Measurements from ENCODE around the gene BST2. TPM values are rescaled to one million over a fixed set of nuclear protein-coding genes. Genes with fewer than 3 reads are reported as not detected.

The BST2 gene
- total and polyA plus RNA-seq, 9 of the 15 experiments (the other 6 are each of a cell fraction or from before 2014, with no cell fraction given): 11.2 to 232 (median 151) TPM

GRCh38 chr19:17419621-17420474 is 14.4 kb upstream of the BST2 start, which contains the start of gene MVB12A (continued):
- TF ChIP-seq DEAF1 (CRISPR knock-in tag; IDR thresholded peaks at IDR 0.05) (peak; percentile 43; the same call in 1 of the 2 replicates), MXI1 (IDR thresholded peaks at IDR 0.05; ENCODE audit: low read depth, low read length) (peak; percentile 75), NCOA2 (IDR thresholded peaks at IDR 0.05; ENCODE audit: partially characterized antibody in 2 of 2) (no peak), TAF1 (IDR thresholded peaks at IDR 0.05; ENCODE audit: control insufficient read depth, extremely low read depth, insufficient read depth, low read length, severe bottlenecking) (peak; percentile 42), MNT (conservative IDR thresholded peaks at IDR 0.05) (peak; percentile 94 to 96), ZBTB11 (CRISPR knock-in tag; IDR thresholded peaks at IDR 0.05) (peak; percentile 62 to 97 (median 83); a peak in 5 of 6 replicates), ZNF395 (CRISPR knock-in tag; IDR thresholded peaks at IDR 0.05) (peak; percentile 95), ZBED1 (IDR thresholded peaks at IDR 0.05) (peak; percentile 53; the same call in 1 of the 2 replicates), ZNF583 (CRISPR knock-in tag; IDR thresholded peaks at IDR 0.05) (0 out of 2 replicates have a peak, but pooled peaks have one; percentile 24), EGR1 (conservative IDR thresholded peaks at IDR 0.05) (peak; percentile 97), ZNF121 (CRISPR knock-in tag; conservative IDR thresholded peaks at IDR 0.05) (no peak), CTCF (IDR thresholded peaks at IDR 0.05 in 2 of 3, conservative IDR thresholded peaks at IDR 0.05 in 1 of 3; ENCODE audit: insufficient read depth in 2 of 3, low read depth in 1 of 3, low read length in 3 of 3) (0 out of 6 replicates have a peak, but pooled peaks of 1 of the 3 experiments have one; percentile 0), ZNF263 (CRISPR knock-in tag; IDR thresholded peaks at IDR 0.05; ENCODE audit: borderline replicate concordance) (no peak)
